SK-N-SH (cell line): ENCODE results near the gene POC1B. TPM values are rescaled to one million over a fixed set of nuclear protein-coding genes. Genes with fewer than 3 reads are reported as not detected.

ENCODE experiments used
- CTCF ChIA-PET: fragments of 300-600, 350-600 bp; formaldehyde crosslinking; extraction: SDS; loops from one replicate; lab custom pipeline; 2021; lab: Yijun Ruan, JAX
- POLR2A ChIA-PET: fragments of 350-600 bp; sonication (Branson Sonifier 250); formaldehyde crosslinking; extraction: SDS; loops from one replicate; lab custom pipeline; 2020; ENCODE audit warnings: antibody characterized with exemption, inconsistent platforms; lab: Yijun Ruan, JAX
- DNase-seq: peaks from one replicate; pipeline ENCODE4 v3.0.0; 2012
- H2AFZ ChIP-seq: fragments of 200-600 bp; sonication (generic); 2 replicates; pipeline ENCODE4 v1.8.1; 2016; ENCODE audit warnings: antibody characterized with exemption, mild to moderate bottlenecking, low read depth
- H3F3A ChIP-seq: fragments of 200-600 bp; sonication (generic); replicated peaks from 2 replicates; pipeline ENCODE3; 2016; ENCODE audit warnings: antibody characterized with exemption, mild to moderate bottlenecking; ENCODE audit not compliant: insufficient read depth
- H3K27ac ChIP-seq, 2 experiments: fragments of 200-500 bp in 1 of 2; fragments of 200-600 bp in 1 of 2; sonication (Bioruptor generic) in 1 of 2; sonication (generic), shearing (Covaris generic) in 1 of 2; 2 replicates each; pipeline versions ENCODE4 v1.5.1 to v1.6.1; 2014 to 2016; ENCODE audit warnings: low read depth in 2 of 2, inconsistent platforms in 1 of 2, low read length in 1 of 2, mild to moderate bottlenecking in 1 of 2, mixed read lengths in 1 of 2
- H3K27me3 ChIP-seq: fragments of 200-600 bp; sonication (generic), shearing (Covaris generic); 2 replicates; pipeline ENCODE4 v1.6.1; 2016; ENCODE audit warnings: mixed run types; ENCODE audit not compliant: insufficient read depth
- H3K36me3 ChIP-seq, 2 experiments: fragments of 200-500 bp in 1 of 2; fragments of 200-600 bp in 1 of 2; sonication (Bioruptor generic) in 1 of 2; sonication (generic) in 1 of 2; replicated peaks in 1 of 2; 2 replicates each; pipeline versions ENCODE3 to v1.5.1; 2014 to 2016; ENCODE audit warnings: low read length in 1 of 2, mild to moderate bottlenecking in 1 of 2; ENCODE audit not compliant: insufficient read depth in 2 of 2, control insufficient read depth in 1 of 2
- H3K4me1 ChIP-seq, 2 experiments: fragments of 200-500 bp in 1 of 2; fragments of 200-600 bp in 1 of 2; sonication (Bioruptor generic) in 1 of 2; sonication (generic), shearing (Covaris generic) in 1 of 2; 2 replicates each; pipeline versions ENCODE4 v1.5.1 to v1.6.1; 2014 to 2016; ENCODE audit warnings: low read depth in 1 of 2, low read length in 1 of 2, mixed run types in 1 of 2; ENCODE audit not compliant: insufficient read depth in 2 of 2, control insufficient read depth in 1 of 2
- H3K4me2 ChIP-seq: fragments of 200-600 bp; sonication (generic), shearing (Covaris generic); 2 replicates; pipeline ENCODE4 v1.6.1; 2017; ENCODE audit warnings: mixed run types
- H3K4me3 ChIP-seq, 2 experiments: fragments of 200-500 bp in 1 of 2; fragments of 200-600 bp in 1 of 2; sonication (Bioruptor generic) in 1 of 2; sonication (generic), shearing (Covaris generic) in 1 of 2; 2 replicates each; pipeline versions ENCODE4 v1.5.1 to v1.8.1; 2014 to 2016; ENCODE audit warnings: low read depth in 2 of 2, inconsistent platforms in 1 of 2, low read length in 1 of 2, mild to moderate bottlenecking in 1 of 2, mixed read lengths in 1 of 2, moderate library complexity in 1 of 2
- H3K79me2 ChIP-seq: fragments of 200-600 bp; sonication (generic); 2 replicates; pipeline ENCODE4 v1.8.1; 2017; ENCODE audit warnings: mild to moderate bottlenecking; ENCODE audit not compliant: insufficient read depth
- H3K9ac ChIP-seq: fragments of 200-600 bp; sonication (generic); 2 replicates; pipeline ENCODE4 v1.6.1; 2017; ENCODE audit warnings: mixed run types
- H3K9me2 ChIP-seq: fragments of 200-600 bp; sonication (generic); 2 replicates; pipeline ENCODE4 v1.6.1; 2017; ENCODE audit warnings: mixed run types
- H3K9me3 ChIP-seq: fragments of 200-600 bp; sonication (generic); 2 replicates; pipeline ENCODE4 v1.6.1; 2017; ENCODE audit warnings: mixed run types, mild to moderate bottlenecking, moderate library complexity
- H4K20me1 ChIP-seq: fragments of 200-600 bp; sonication (generic); 2 replicates; pipeline ENCODE4 v1.6.1; 2017; ENCODE audit warnings: mild to moderate bottlenecking, mixed run types; ENCODE audit not compliant: insufficient read depth
- CTCF ChIP-seq: fragments of 200-600 bp; sonication (generic); IDR thresholded peaks from 2 replicates; pipeline ENCODE4 v1.6.1; 2017; ENCODE audit warnings: antibody characterized with exemption, mild to moderate bottlenecking, moderate library complexity
- ELF1 ChIP-seq: IDR thresholded peaks from 2 replicates; pipeline ENCODE4 v1.4.0; 2012
- EZH2phosphoT487 ChIP-seq: fragments of 200-600 bp; sonication (generic); IDR thresholded peaks from 2 replicates; pipeline ENCODE4 v1.6.1; 2017; ENCODE audit warnings: low read depth, mixed run types, mild to moderate bottlenecking, antibody characterized with exemption, moderate library complexity, borderline replicate concordance
- FOXM1 ChIP-seq: IDR thresholded peaks from 2 replicates; pipeline ENCODE4 v1.4.0; 2012; ENCODE audit warnings: low read depth, mild to moderate bottlenecking
- MAX ChIP-seq: IDR thresholded peaks from 2 replicates; pipeline ENCODE4 v1.4.0; 2012; ENCODE audit warnings: low read depth
- MXI1 ChIP-seq: IDR thresholded peaks from 2 replicates; pipeline ENCODE4 v1.6.1; 2012; ENCODE audit warnings: mild to moderate bottlenecking, low read depth, low read length, improper control_type of control experiment
- RXRA ChIP-seq: IDR thresholded peaks from 2 replicates; pipeline ENCODE4 v1.4.0; 2012; ENCODE audit warnings: low read depth, mild to moderate bottlenecking, borderline replicate concordance
- USF1 ChIP-seq: IDR thresholded peaks from 2 replicates; pipeline ENCODE4 v1.4.0; 2012; ENCODE audit warnings: low read depth, borderline replicate concordance
- WGBS: methylation state at CpG from one replicate; pipeline ENCODE4 v1.1.6; 2017; ENCODE audit warnings: low lambda C conversion rate; 5-methylcytosine and 5-hydroxymethylcytosine counted together
- polyA plus RNA-seq, 3 experiments: library from polyadenylated mRNA; depleted of rRNA; stranded (reverse); fragments of >200 nt; gene quantifications; 2 replicates each; pipeline ENCODE4 v1.2.3, GENCODE V29; 2012
- TF ChIP-seq, protein P1 (sequence below): IDR thresholded peaks from 2 replicates; pipeline ENCODE4 v1.4.0; 2012; ENCODE audit warnings: low read depth, borderline replicate concordance
- TF ChIP-seq, protein P2 (sequence below): fragments of 150-350 bp; IDR thresholded peaks from 2 replicates; pipeline ENCODE4 v1.6.1; 2017; ENCODE audit warnings: antibody characterized with exemption, low read length, low read depth, borderline replicate concordance

Gene POC1B
- polyA plus RNA-seq, 1 of the 3 experiments (the other 2 are of a cell fraction) = 4.0 TPM

GRCh38 chr12:89539426-89540223 lies 13.8 kb upstream of the POC1B start:
- DNase-seq = no peak
- Histone ChIP-seq H3K79me2 (no peaks in the 10 kb centered on the region), H3K4me3 (no peak overlapping the region), H3K4me1 (peaks cover 0 to under 1% of the 10 kb centered on the region in 2 experiments; a peak in 3 of 4 replicates), H3K4me2 (no peak overlapping the region), H3K9me3 (no peaks in the 10 kb centered on the region), H3K36me3 (no peaks in the 10 kb centered on the region), H3K27ac (no peak overlapping the region), H3K9me2 (no peaks in the 10 kb centered on the region), H4K20me1 (no peaks in the 10 kb centered on the region), H3K27me3 (no peaks in the 10 kb centered on the region), H3F3A (no peaks in the 10 kb centered on the region), H2AFZ (no peak overlapping the region), H3K9ac (no peak overlapping the region)
- no peak for TF ChIP-seq FOXM1
- no peak for TF ChIP-seq MAX
- no peak for TF ChIP-seq RXRA
- TF ChIP-seq, protein P1, sequence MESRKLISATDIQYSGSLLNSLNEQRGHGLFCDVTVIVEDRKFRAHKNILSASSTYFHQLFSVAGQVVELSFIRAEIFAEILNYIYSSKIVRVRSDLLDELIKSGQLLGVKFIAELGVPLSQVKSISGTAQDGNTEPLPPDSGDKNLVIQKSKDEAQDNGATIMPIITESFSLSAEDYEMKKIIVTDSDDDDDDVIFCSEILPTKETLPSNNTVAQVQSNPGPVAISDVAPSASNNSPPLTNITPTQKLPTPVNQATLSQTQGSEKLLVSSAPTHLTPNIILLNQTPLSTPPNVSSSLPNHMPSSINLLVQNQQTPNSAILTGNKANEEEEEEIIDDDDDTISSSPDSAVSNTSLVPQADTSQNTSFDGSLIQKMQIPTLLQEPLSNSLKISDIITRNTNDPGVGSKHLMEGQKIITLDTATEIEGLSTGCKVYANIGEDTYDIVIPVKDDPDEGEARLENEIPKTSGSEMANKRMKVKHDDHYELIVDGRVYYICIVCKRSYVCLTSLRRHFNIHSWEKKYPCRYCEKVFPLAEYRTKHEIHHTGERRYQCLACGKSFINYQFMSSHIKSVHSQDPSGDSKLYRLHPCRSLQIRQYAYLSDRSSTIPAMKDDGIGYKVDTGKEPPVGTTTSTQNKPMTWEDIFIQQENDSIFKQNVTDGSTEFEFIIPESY = no peak
- no peak for TF ChIP-seq EZH2phosphoT487
- TF ChIP-seq, protein P2, sequence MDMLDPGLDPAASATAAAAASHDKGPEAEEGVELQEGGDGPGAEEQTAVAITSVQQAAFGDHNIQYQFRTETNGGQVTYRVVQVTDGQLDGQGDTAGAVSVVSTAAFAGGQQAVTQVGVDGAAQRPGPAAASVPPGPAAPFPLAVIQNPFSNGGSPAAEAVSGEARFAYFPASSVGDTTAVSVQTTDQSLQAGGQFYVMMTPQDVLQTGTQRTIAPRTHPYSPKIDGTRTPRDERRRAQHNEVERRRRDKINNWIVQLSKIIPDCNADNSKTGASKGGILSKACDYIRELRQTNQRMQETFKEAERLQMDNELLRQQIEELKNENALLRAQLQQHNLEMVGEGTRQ = no peak
- TF ChIP-seq USF1 = no peak
- TF ChIP-seq MXI1 = no peak
- no peak for TF ChIP-seq CTCF
- no peak for TF ChIP-seq ELF1
- POLR2A ChIA-PET = no interaction called here
- CTCF ChIA-PET = interaction anchor here (0.6 to 5.9 kb wide), 8 partner anchors 9 to 1774 kb away, joined by 3 to 25 read pairs (median 4); no protein-coding TSS in a partner anchor
- WGBS = 88% methylated on average over 5 of the region's 5 CpGs
